IMR-90 (cell line): ENCODE measurements around the gene ATRN.

Source experiments
- BHLHE40 ChIP-seq: fragments of 150-350 bp; IDR thresholded peaks from 2 replicates; pipeline ENCODE4 v1.6.1; 2016; ENCODE audit warnings: mild to moderate bottlenecking, low read depth, low read length
- CEBPB ChIP-seq: IDR thresholded peaks from 2 replicates; pipeline ENCODE4 v1.6.1; 2012; ENCODE audit warnings: low read depth, low read length, improper control_type of control experiment
- CTCF ChIP-seq: conservative IDR thresholded peaks from 2 replicates; pipeline ENCODE4 v1.5.1; 2012; ENCODE audit warnings: mild to moderate bottlenecking, low read depth, low read length, improper control_type of control experiment
- FOS ChIP-seq: fragments of 150-350 bp; IDR thresholded peaks from 2 replicates; pipeline ENCODE4 v1.6.1; 2016; ENCODE audit warnings: low read depth, low read length
- MAFK ChIP-seq: IDR thresholded peaks from 2 replicates; pipeline ENCODE4 v1.6.1; 2012; ENCODE audit warnings: low read depth, low read length, improper control_type of control experiment
- MXI1 ChIP-seq: IDR thresholded peaks from 2 replicates; pipeline ENCODE4 v1.6.1; 2012; ENCODE audit warnings: low read depth, mild to moderate bottlenecking, low read length, moderate library complexity, borderline replicate concordance
- NFE2L2 ChIP-seq: fragments of 150-350 bp; IDR thresholded peaks from 2 replicates; pipeline ENCODE4 v1.6.1; 2016; ENCODE audit warnings: low read depth, mild to moderate bottlenecking, low read length
- POLR2A ChIP-seq: IDR thresholded peaks from 2 replicates; pipeline ENCODE4 v1.6.1; 2012; ENCODE audit warnings: mild to moderate bottlenecking, low read depth, low read length
- RAD21 ChIP-seq: IDR thresholded peaks from 2 replicates; pipeline ENCODE4 v1.6.1; 2012; ENCODE audit warnings: low read length, improper control_type of control experiment
- RCOR1 ChIP-seq: IDR thresholded peaks from 2 replicates; pipeline ENCODE4 v1.6.1; 2012; ENCODE audit warnings: mild to moderate bottlenecking, low read length, improper control_type of control experiment; ENCODE audit not compliant: insufficient replicate concordance
- RFX5 ChIP-seq: IDR thresholded peaks from 2 replicates; pipeline ENCODE4 v1.8.0; 2012; ENCODE audit warnings: low read depth, mild to moderate bottlenecking, low read length, moderate library complexity
- SMC3 ChIP-seq: fragments of 150-350 bp; IDR thresholded peaks from 2 replicates; pipeline ENCODE4 v1.6.1; 2016; ENCODE audit warnings: low read depth, mild to moderate bottlenecking, antibody characterized with exemption, low read length, moderate library complexity
- USF2 ChIP-seq: fragments of 150-350 bp; IDR thresholded peaks from 2 replicates; pipeline ENCODE4 v1.6.1; 2017; ENCODE audit warnings: mild to moderate bottlenecking, antibody characterized with exemption, low read length, low read depth

GRCh38 chr20:3547906-3548305 lies 77.1 kb downstream of the ATRN start:
- TF ChIP-seq CTCF (no peak), RCOR1 (no peak), POLR2A (no peak), MXI1 (no peak), SMC3 (no peak), CEBPB (no peak), RAD21 (no peak), USF2 (no peak), BHLHE40 (no peak), RFX5 (no peak), NFE2L2 (no peak), FOS (no peak), MAFK (no peak)
